ENCODE measurements around the gene FSTL5. TPM values are rescaled to one million over a fixed set of nuclear protein-coding genes. Genes with fewer than 3 reads are reported as not detected.

FSTL5 gene
- total RNA-seq, 1 experiment from 2014 or later, result not detected

DNA sequence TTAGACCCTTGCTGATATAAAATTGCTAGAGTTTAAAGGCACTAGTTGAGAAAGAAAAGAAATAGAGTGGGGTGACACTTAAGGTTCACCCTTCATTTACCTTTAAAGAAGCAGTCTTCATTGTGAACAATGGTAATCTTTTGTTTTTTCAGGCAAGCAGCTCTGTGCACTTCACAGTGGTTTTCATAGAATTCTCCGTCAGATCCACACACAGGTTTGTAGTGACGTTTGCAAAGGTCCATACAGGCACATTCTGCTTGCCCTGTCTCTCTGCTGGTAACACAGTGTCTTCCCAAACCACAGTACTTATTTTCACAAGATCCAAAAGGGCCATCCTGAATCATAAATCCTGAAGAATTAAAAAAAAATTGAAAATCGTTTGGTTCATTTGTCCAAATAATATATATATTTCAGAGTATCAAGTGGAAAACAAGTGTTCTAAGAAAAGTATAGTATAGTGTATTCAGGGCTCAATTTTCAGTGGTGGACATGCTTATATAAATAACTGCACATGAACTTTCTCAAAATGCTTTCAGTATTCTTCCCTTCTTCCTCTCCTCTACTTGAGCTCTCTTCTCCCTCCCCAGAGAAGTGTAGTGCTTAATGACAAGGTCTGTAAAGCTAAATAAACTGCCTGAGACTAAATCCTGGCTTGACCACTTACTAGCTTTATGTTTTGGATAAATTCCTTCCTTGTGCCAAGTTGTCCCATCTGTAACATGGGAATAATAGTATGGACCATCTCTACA is 243.3 kb downstream of the FSTL5 start:
- no peak overlapping the region for H2BK120ac ChIP-seq (ENCODE audit: low read depth, low read length, poor library complexity, severe bottlenecking)
- H3K36me3 Mint-ChIP-seq (ENCODE audit: insufficient read depth in 1 of 3, low read depth in 3 of 3), result no peaks in the 10 kb centered on the region
- no peak overlapping the region for H2BK5ac ChIP-seq (ENCODE audit: insufficient read length, low read length)
- H3K23ac ChIP-seq (ENCODE audit: insufficient read length, low read depth, low read length), result no peak overlapping the region
- H3K18ac ChIP-seq (ENCODE audit: insufficient read length, low read depth, low read length), result no peak overlapping the region
- no peak overlapping the region for H2AFZ ChIP-seq (ENCODE audit: low read length)
- no peak overlapping the region for H3K56ac ChIP-seq (ENCODE audit: insufficient read length, low read depth, low read length)
- H3K4ac ChIP-seq (ENCODE audit: low read depth, low read length), result no peak overlapping the region
- H4K91ac ChIP-seq (ENCODE audit: insufficient read length, low read depth, low read length), result no peak overlapping the region
- no peak overlapping the region for H3K4me3 Mint-ChIP-seq
- no peaks in the 10 kb centered on the region for H3K27me3 ChIP-seq (ENCODE audit: insufficient read depth, low read length)
- no peaks in the 10 kb centered on the region for H3K4me1 ChIP-seq (ENCODE audit: insufficient read depth, low read length)
- H2AK5ac ChIP-seq (ENCODE audit: insufficient read length, low read length), result no peak overlapping the region
- no peaks in the 10 kb centered on the region for H3K9me3 ChIP-seq (ENCODE audit: control insufficient read depth, low read depth, low read length)
- no peaks in the 10 kb centered on the region for H3K23me2 ChIP-seq (ENCODE audit: insufficient read length, low read depth, low read length, poor library complexity, severe bottlenecking)
- TF ChIP-seq, protein P1, sequence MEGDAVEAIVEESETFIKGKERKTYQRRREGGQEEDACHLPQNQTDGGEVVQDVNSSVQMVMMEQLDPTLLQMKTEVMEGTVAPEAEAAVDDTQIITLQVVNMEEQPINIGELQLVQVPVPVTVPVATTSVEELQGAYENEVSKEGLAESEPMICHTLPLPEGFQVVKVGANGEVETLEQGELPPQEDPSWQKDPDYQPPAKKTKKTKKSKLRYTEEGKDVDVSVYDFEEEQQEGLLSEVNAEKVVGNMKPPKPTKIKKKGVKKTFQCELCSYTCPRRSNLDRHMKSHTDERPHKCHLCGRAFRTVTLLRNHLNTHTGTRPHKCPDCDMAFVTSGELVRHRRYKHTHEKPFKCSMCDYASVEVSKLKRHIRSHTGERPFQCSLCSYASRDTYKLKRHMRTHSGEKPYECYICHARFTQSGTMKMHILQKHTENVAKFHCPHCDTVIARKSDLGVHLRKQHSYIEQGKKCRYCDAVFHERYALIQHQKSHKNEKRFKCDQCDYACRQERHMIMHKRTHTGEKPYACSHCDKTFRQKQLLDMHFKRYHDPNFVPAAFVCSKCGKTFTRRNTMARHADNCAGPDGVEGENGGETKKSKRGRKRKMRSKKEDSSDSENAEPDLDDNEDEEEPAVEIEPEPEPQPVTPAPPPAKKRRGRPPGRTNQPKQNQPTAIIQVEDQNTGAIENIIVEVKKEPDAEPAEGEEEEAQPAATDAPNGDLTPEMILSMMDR (conservative IDR thresholded peaks at IDR 0.05), result no peak
- no peak overlapping the region for H3K4me2 ChIP-seq (ENCODE audit: insufficient read depth, insufficient read length, low read length)
- no peak overlapping the region for H3K9ac ChIP-seq (ENCODE audit: extremely low read depth, insufficient read length, low read length)
- no peaks in the 10 kb centered on the region for H3K79me2 ChIP-seq (ENCODE audit: insufficient read depth, low read length)
- no CpG with 5 or more reads among the region's 3 CpGs for WGBS (ENCODE audit: extremely low coverage, insufficient read length, low lambda C conversion rate)
- no peak overlapping the region for H3K14ac ChIP-seq (ENCODE audit: insufficient read depth, low read length)
- H4K5ac ChIP-seq (ENCODE audit: insufficient read length, low read depth, low read length), result no peak overlapping the region
- H4K8ac ChIP-seq (replicated peaks; ENCODE audit: insufficient read length, low read depth, low read length), result no peak overlapping the region
- H3T11ph ChIP-seq (ENCODE audit: low read length), result no peak overlapping the region
- H2BK20ac ChIP-seq (ENCODE audit: low read depth, low read length, poor library complexity, severe bottlenecking), result no peak overlapping the region
- no peaks in the 10 kb centered on the region for H3K9me3 Mint-ChIP-seq
- H3K27me3 Mint-ChIP-seq (ENCODE audit: low read depth), result no peaks in the 10 kb centered on the region
- no peaks in the 10 kb centered on the region for H3K4me1 Mint-ChIP-seq
- no peaks in the 10 kb centered on the region for H3K79me1 ChIP-seq (ENCODE audit: insufficient read depth, low read depth, low read length, poor library complexity, severe bottlenecking)
- no peak overlapping the region; a peak in 2 of 7 replicates for H3K27ac Mint-ChIP-seq
- no peaks in the 10 kb centered on the region for H4K20me1 ChIP-seq (ENCODE audit: control insufficient read depth, insufficient read depth, insufficient read length)
- no peak overlapping the region for H2BK15ac ChIP-seq (ENCODE audit: low read depth, low read length)
- DNase-seq, result no peak
- H3K27ac ChIP-seq (ENCODE audit: insufficient read length, low read depth, low read length), result no peak overlapping the region
- no peak overlapping the region for H2BK12ac ChIP-seq (ENCODE audit: insufficient read length, low read depth, low read length)

Measured in H9 (cell line).